Natural killer cell treated with Interleukin-12 subunit alpha and Interleukin-12 subunit beta and Interleukin-15 and Interleukin-18, amount 100 ng/mL, for 72 hours (primary cell): ENCODE results near the gene TNFAIP8L2. TPM values are rescaled to one million over a fixed set of nuclear protein-coding genes. Genes with fewer than 3 reads are reported as not detected.

Experiments used
- ATAC-seq, 2 donors: fragments of 150-1000 bp; cut with Tn5 transposase in 1 of 2; sonication (Bioruptor Pico), chemical (Tn5 transposase) in 1 of 2; 2 replicates each; pipeline ENCODE4 v1.10.0; 2021
- DNase-seq: peaks from one replicate; pipeline ENCODE4 v3.0.0; 2022; ENCODE audit warnings: low spot score
- H3K27ac Mint-ChIP-seq, 2 donors: 1 replicate in 1 of 2; 2 replicates in 1 of 2; pipeline ENCODE4 v1.8.0; 2022; ENCODE audit warnings: mixed read lengths in 2 of 2, mild to moderate bottlenecking in 1 of 2, moderate library complexity in 1 of 2
- H3K27me3 Mint-ChIP-seq, 2 donors: 1 replicate in 1 of 2; 2 replicates in 1 of 2; pipeline ENCODE4 v1.8.0; 2022; ENCODE audit warnings: mixed read lengths in 2 of 2
- H3K36me3 Mint-ChIP-seq: one replicate; pipeline ENCODE4 v1.8.0; 2022; ENCODE audit warnings: mixed read lengths
- H3K4me1 Mint-ChIP-seq, 2 donors: 1 replicate in 1 of 2; 2 replicates in 1 of 2; pipeline ENCODE4 v1.8.0; 2022; ENCODE audit warnings: low read depth in 2 of 2, mixed read lengths in 2 of 2, mild to moderate bottlenecking in 1 of 2
- H3K4me3 Mint-ChIP-seq: one replicate; pipeline ENCODE4 v1.8.0; 2022; ENCODE audit warnings: mixed read lengths
- H3K9me3 Mint-ChIP-seq: 2 replicates; pipeline ENCODE4 v1.8.0; 2022; ENCODE audit warnings: mixed read lengths
- total RNA-seq, 2 donors: library from RNA; stranded (reverse); gene quantifications; one replicate each; pipeline ENCODE4 v1.2.3, GENCODE V29; 2022

The TNFAIP8L2 gene
- total RNA-seq, 2 donors from 2014 or later, result 10.2 to 16.8 TPM

- H3K36me3 Mint-ChIP-seq, result no peaks in the 10 kb centered on the region
- DNase-seq, result no peak
- H3K27ac Mint-ChIP-seq, result peak overlapping the region; percentile 93 to 94
- no peak for ATAC-seq
- no peaks in the 10 kb centered on the region for H3K27me3 Mint-ChIP-seq
- no peaks in the 10 kb centered on the region for H3K9me3 Mint-ChIP-seq
- H3K4me3 Mint-ChIP-seq, result peak overlapping the region; percentile 99
- peaks cover 47 to 48% of the 10 kb centered on the region in 2 donors for H3K4me1 Mint-ChIP-seq
Observed at GRCh38 chr1:151158326-151158725, 1.9 kb downstream of the TNFAIP8L2 start.

- Mint-ChIP-seq H3K36me3 (no peaks in the 10 kb centered on the region), H3K27ac (peak overlapping the region; percentile 93 to 94), H3K4me1 (peaks cover 47 to 48% of the 10 kb centered on the region in 2 donors), H3K9me3 (no peaks in the 10 kb centered on the region), H3K27me3 (no peaks in the 10 kb centered on the region), H3K4me3 (peak overlapping the region; percentile 99)
- no peak for DNase-seq
- no peak for ATAC-seq
Observed at GRCh38 chr1:151158751-151159251, 2.4 kb downstream of the TNFAIP8L2 start.

GRCh38 chr1:151159373-151159772 is 2.9 kb downstream of the TNFAIP8L2 start:
- ATAC-seq, result no peak
- Mint-ChIP-seq H3K27me3 (no peaks in the 10 kb centered on the region), H3K27ac (peak overlapping the region; percentile 68 to 94), H3K4me3 (no peak overlapping the region), H3K36me3 (no peaks in the 10 kb centered on the region), H3K4me1 (peaks cover 51% of the 10 kb centered on the region in 2 donors), H3K9me3 (no peaks in the 10 kb centered on the region)
- no peak for DNase-seq

- H3K36me3 Mint-ChIP-seq, result peaks cover 18% of the 10 kb centered on the region
- DNase-seq (no peak), ATAC-seq (no peak)
- peaks cover 39 to 43% of the 10 kb centered on the region in 2 donors for H3K4me1 Mint-ChIP-seq
- H3K9me3 Mint-ChIP-seq, result no peaks in the 10 kb centered on the region
- peak overlapping the region; percentile 85 to 92 for H3K27ac Mint-ChIP-seq
- H3K4me3 Mint-ChIP-seq, result peak overlapping the region; percentile 94
- no peaks in the 10 kb centered on the region for H3K27me3 Mint-ChIP-seq
Observed at GRCh38 chr1:151164732-151165280, 8.4 kb downstream of the TNFAIP8L2 start.

- no peaks in the 10 kb centered on the region for H3K9me3 Mint-ChIP-seq
- H3K27me3 Mint-ChIP-seq, result no peaks in the 10 kb centered on the region
- ATAC-seq, result no peak
- H3K27ac Mint-ChIP-seq, result peak overlapping the region; percentile 85 to 92
- peaks cover 38 to 42% of the 10 kb centered on the region in 2 donors for H3K4me1 Mint-ChIP-seq
- peaks cover 18% of the 10 kb centered on the region for H3K36me3 Mint-ChIP-seq
- DNase-seq, result no peak
- peak overlapping the region; percentile 94 for H3K4me3 Mint-ChIP-seq
Observed at GRCh38 chr1:151165281-151165737, 8.9 kb downstream of the TNFAIP8L2 start.

- ATAC-seq, result peak; percentile 97 to 98
- Mint-ChIP-seq H3K27ac (peak within 1 kb of the TSS; percentile 85 to 92), H3K4me1 (peaks cover 38 to 42% of the 10 kb centered on the region in 2 donors)
Observed at GRCh38 chr1:151165738-151166504, 9.5 kb downstream of the TNFAIP8L2 start, which contains the start of the genes LYSMD1 and SCNM1. Gene LYSMD1 (minus strand): TSS chr1:151165902. CDS start chr1:151165258, 644 bp downstream. Gene SCNM1 (plus strand): TSS chr1:151166144. CDS start chr1:151166153, 9 bp downstream.

GRCh38 chr1:151166505-151166956 is 10.1 kb downstream of the TNFAIP8L2 start:
- DNase-seq, result no peak
- peak overlapping the region; percentile 85 to 92 for H3K27ac Mint-ChIP-seq
- H3K4me3 Mint-ChIP-seq, result peak overlapping the region; percentile 94
- no peaks in the 10 kb centered on the region for H3K9me3 Mint-ChIP-seq
- H3K27me3 Mint-ChIP-seq, result no peaks in the 10 kb centered on the region
- H3K36me3 Mint-ChIP-seq, result peaks cover 18% of the 10 kb centered on the region
- peaks cover 38 to 42% of the 10 kb centered on the region in 2 donors for H3K4me1 Mint-ChIP-seq
- peak in 1 of 2 donors; percentile 25 for ATAC-seq

More at GRCh38 chr1:151165738-151166504, 9.5 kb downstream of the TNFAIP8L2 start, which contains the start of the genes LYSMD1 and SCNM1:
- no peaks in the 10 kb centered on the region for H3K9me3 Mint-ChIP-seq
- H3K4me3 Mint-ChIP-seq, result peak within 1 kb of the TSS; percentile 94
- peaks cover 18% of the 10 kb centered on the region for H3K36me3 Mint-ChIP-seq
- H3K27me3 Mint-ChIP-seq, result no peaks in the 10 kb centered on the region
- peak; percentile 97 for DNase-seq

GRCh38 chr1:151167116-151167515 is 10.7 kb downstream of the TNFAIP8L2 start:
- Mint-ChIP-seq H3K36me3 (peaks cover 18% of the 10 kb centered on the region), H3K27me3 (no peaks in the 10 kb centered on the region), H3K27ac (peak overlapping the region; percentile 85 to 92), H3K4me1 (peaks cover 34 to 38% of the 10 kb centered on the region in 2 donors), H3K9me3 (no peaks in the 10 kb centered on the region), H3K4me3 (peak overlapping the region; percentile 94)
- DNase-seq (no peak), ATAC-seq (no peak)

GRCh38 chr1:151171190-151171589 is 14.7 kb downstream of the TNFAIP8L2 start:
- ATAC-seq (no peak), DNase-seq (no peak)
- Mint-ChIP-seq H3K4me1 (peaks cover 10 to 13% of the 10 kb centered on the region in 2 donors), H3K4me3 (no peak overlapping the region), H3K27ac (no peak overlapping the region), H3K9me3 (no peaks in the 10 kb centered on the region), H3K36me3 (peaks cover 14% of the 10 kb centered on the region), H3K27me3 (no peaks in the 10 kb centered on the region)

GRCh38 chr1:151175041-151175741 is 18.7 kb downstream of the TNFAIP8L2 start:
- Mint-ChIP-seq H3K27me3 (no peaks in the 10 kb centered on the region), H3K36me3 (peaks cover 24% of the 10 kb centered on the region)

GRCh38 chr1:151175863-151176262 is 19.4 kb downstream of the TNFAIP8L2 start, which contains the start of gene TMOD4:
Gene TMOD4 (minus strand): TSS chr1:151175981. CDS start chr1:151174875, 1,106 bp downstream.
- DNase-seq, result no peak
- H3K4me3 Mint-ChIP-seq, result no peak within 1 kb of the TSS
- H3K27ac Mint-ChIP-seq, result no peak within 1 kb of the TSS
- no peaks in the 10 kb centered on the region for H3K9me3 Mint-ChIP-seq
- ATAC-seq, result peak; percentile 39 to 50
- no peaks in the 10 kb centered on the region for H3K27me3 Mint-ChIP-seq
- H3K4me1 Mint-ChIP-seq, result no peaks in the 10 kb centered on the region
- H3K36me3 Mint-ChIP-seq, result peaks cover 30% of the 10 kb centered on the region

More at GRCh38 chr1:151175041-151175741, 18.7 kb downstream of the TNFAIP8L2 start:
- H3K4me1 Mint-ChIP-seq, result no peaks in the 10 kb centered on the region
- H3K4me3 Mint-ChIP-seq, result no peak overlapping the region
- H3K9me3 Mint-ChIP-seq, result no peaks in the 10 kb centered on the region
- DNase-seq (no peak), ATAC-seq (no peak)
- H3K27ac Mint-ChIP-seq, result no peak overlapping the region

- Mint-ChIP-seq H3K4me1 (no peaks in the 10 kb centered on the region), H3K36me3 (peaks cover 37% of the 10 kb centered on the region), H3K27me3 (no peaks in the 10 kb centered on the region), H3K4me3 (no peak overlapping the region), H3K9me3 (no peaks in the 10 kb centered on the region), H3K27ac (no peak overlapping the region)
- ATAC-seq (no peak), DNase-seq (no peak)
Observed at GRCh38 chr1:151176514-151177045, 20.1 kb downstream of the TNFAIP8L2 start.

- peaks cover 17 to 18% of the 10 kb centered on the region in 2 donors for H3K4me1 Mint-ChIP-seq
- H3K36me3 Mint-ChIP-seq, result peaks cover 34% of the 10 kb centered on the region
- ATAC-seq (no peak), DNase-seq (no peak)
- no peaks in the 10 kb centered on the region for H3K9me3 Mint-ChIP-seq
- no peak overlapping the region for H3K4me3 Mint-ChIP-seq
- peak overlapping the region in 1 of 2 donors; percentile 2 for H3K27ac Mint-ChIP-seq
- H3K27me3 Mint-ChIP-seq, result no peaks in the 10 kb centered on the region
Observed at GRCh38 chr1:151184211-151184610, 27.8 kb downstream of the TNFAIP8L2 start.
